Activated CD4-positive, alpha-beta T cell treated with anti-CD3 and anti-CD28 coated beads, Interleukin-2, amount 10 ng/mL, durations not matched to agents 24 days and 14 days (primary cell): ENCODE measurements around the gene GBA2. TPM values are rescaled to one million over a fixed set of nuclear protein-coding genes. Genes with fewer than 3 reads are reported as not detected.

Experiments
- DNase-seq: peaks from one replicate; pipeline ENCODE4 v3.0.0; 2022
- H3K27ac Mint-ChIP-seq: one replicate; pipeline ENCODE4 v1.8.0; 2022; ENCODE audit warnings: mild to moderate bottlenecking, mixed read lengths
- H3K27me3 Mint-ChIP-seq: one replicate; pipeline ENCODE4 v1.8.0; 2022; ENCODE audit warnings: mixed read lengths
- H3K36me3 Mint-ChIP-seq: one replicate; pipeline ENCODE4 v1.8.0; 2022; ENCODE audit warnings: low read depth, mild to moderate bottlenecking, mixed read lengths
- H3K4me1 Mint-ChIP-seq: one replicate; pipeline ENCODE4 v1.8.0; 2021; ENCODE audit warnings: mixed read lengths
- H3K4me3 Mint-ChIP-seq: one replicate; pipeline ENCODE4 v1.8.0; 2022; ENCODE audit warnings: mild to moderate bottlenecking, moderate library complexity, mixed read lengths
- H3K9me3 Mint-ChIP-seq: one replicate; pipeline ENCODE4 v1.8.0; 2021; ENCODE audit warnings: mixed read lengths
- intact Hi-C: fragments of 100-400 bp; cut with micrococcal nuclease; formaldehyde crosslinking; loops from one replicate; pipeline ENCODE4 v1.15.1; 2023
- total RNA-seq: library from RNA; stranded (reverse); gene quantifications from 2 replicates; pipeline ENCODE4 v1.2.3, GENCODE V29; 2022

The GBA2 gene
- total RNA-seq, 1 donor from 2014 or later: 46.7 TPM

DNA sequence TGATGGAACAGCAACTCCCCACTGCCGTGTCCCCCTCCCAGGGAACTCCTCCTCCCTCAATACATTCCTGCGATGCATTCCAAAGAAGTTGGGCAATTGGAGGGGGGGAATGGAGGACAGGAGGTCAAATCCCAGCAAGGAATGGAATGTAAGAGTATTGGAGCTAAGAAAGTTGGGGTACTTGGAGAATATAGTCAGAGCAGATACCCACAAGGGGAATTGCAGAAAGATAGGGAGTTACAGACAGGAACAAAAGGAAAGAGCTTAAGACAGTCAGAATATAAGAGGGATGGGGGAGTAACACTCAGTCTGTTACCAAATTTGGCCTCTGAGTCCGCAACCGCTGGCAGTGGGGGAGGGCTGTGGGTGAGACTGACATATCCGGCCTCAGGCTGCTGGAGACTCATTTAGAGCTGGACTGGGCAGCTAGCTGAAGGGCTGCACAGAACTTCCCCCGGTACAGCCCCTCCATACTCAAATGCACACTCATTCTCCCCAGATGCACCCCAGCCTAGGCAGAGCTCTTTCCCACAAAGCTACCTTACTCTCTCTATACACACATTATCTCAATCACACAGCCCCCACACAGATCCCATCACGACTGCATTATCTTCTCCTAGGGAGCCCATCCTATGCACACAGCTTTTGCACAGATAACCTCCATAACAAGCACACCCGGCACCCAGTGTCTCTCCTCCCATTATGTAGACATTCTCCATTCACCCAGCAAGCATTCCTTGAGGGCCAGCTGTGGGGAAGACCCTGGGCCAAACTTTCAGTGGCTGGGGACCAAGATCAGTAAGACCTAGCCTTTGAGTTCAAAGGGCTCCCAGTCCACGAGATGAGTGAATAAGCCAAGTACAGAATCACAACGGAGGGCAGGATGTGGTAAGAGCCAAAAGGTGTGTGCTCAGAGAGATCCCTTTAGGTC is 20.7 kb downstream of the GBA2 start:
- Mint-ChIP-seq H3K4me1 (peaks cover 16% of the 10 kb centered on the region), H3K9me3 (no peaks in the 10 kb centered on the region), H3K4me3 (no peak overlapping the region), H3K27me3 (no peaks in the 10 kb centered on the region), H3K36me3 (peaks cover 29% of the 10 kb centered on the region), H3K27ac (no peak overlapping the region)
- DNase-seq: peak; percentile 82
- intact Hi-C loops: loop anchor here (2.0 kb wide), 1 partner anchor 32 kb away; no protein-coding TSS in a partner anchor

DNA sequence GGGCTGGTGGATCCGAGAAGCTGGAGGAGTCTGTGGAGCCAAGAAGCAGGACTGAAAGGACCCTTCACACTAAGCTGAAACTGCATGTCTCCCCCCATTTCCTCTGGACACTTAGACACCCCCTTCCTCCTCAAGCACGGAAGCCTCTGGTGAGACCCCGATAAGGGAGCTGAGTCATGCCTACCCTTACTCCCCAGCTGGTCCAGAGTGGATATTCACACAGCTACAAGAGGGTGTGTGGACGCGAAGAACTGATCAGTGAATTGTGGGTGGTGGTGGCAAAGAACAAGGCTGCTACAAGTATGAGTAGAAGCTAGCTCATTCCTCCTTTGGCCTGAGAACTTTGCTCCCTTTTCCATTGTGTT is 21.4 kb downstream of the GBA2 start:
- peaks cover 11% of the 10 kb centered on the region for H3K4me1 Mint-ChIP-seq
- peaks cover 33% of the 10 kb centered on the region for H3K36me3 Mint-ChIP-seq
- no peak overlapping the region for H3K27ac Mint-ChIP-seq
- no peak for DNase-seq
- intact Hi-C loops: loop anchor here (2.0 kb wide), 1 partner anchor 31 kb away; no protein-coding TSS in a partner anchor
- H3K4me3 Mint-ChIP-seq: no peak overlapping the region
- H3K9me3 Mint-ChIP-seq: no peaks in the 10 kb centered on the region
- H3K27me3 Mint-ChIP-seq: no peaks in the 10 kb centered on the region

DNA sequence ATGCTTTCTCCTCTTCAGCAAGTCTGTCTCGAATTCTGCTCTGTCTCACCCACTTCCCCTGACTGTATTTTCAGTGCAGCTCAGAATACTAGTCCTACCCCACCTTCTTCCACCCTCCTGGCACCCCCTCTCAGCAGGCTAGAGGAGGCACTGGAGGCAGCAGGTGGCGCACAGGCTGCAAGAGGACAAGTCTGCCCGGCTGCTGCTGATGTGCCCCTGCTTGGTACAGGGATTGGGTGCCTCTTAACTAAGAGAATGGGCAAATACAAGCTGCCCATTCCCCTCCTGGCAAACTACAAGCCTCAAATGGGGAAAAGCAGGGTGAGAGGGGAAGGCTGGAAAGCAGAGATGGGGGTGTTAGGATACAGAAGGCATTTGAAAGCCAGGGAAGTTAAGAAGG is 22.1 kb downstream of the GBA2 start:
- H3K4me3 Mint-ChIP-seq: no peak overlapping the region
- H3K27ac Mint-ChIP-seq: peak overlapping the region; percentile 67
- H3K27me3 Mint-ChIP-seq: no peaks in the 10 kb centered on the region
- H3K9me3 Mint-ChIP-seq: no peaks in the 10 kb centered on the region
- intact Hi-C loops: no loop called here
- H3K36me3 Mint-ChIP-seq: peaks cover 40% of the 10 kb centered on the region
- peak; percentile 75 for DNase-seq
- peaks cover 11% of the 10 kb centered on the region for H3K4me1 Mint-ChIP-seq

DNA sequence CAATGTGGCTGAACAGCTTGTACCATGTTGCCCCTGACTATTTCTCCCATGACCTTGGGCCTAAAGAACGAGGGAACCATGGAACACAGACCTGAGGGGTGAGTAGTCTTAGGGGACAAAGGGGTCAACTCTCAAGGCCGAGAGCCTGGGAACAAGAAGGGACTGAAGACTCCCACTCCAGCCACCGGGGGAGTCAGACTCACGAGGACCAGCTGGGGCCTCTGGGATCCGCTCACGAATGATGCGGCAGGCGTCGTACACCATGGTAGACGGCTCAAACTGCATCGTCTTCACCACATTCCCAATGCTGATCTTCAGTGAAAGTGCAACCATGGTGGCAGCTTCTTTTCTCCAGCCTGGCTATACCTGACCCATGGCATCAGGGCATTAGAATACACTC is 23.7 kb downstream of the GBA2 start:
- no peaks in the 10 kb centered on the region for H3K9me3 Mint-ChIP-seq

GRCh38 chr9:35723908-35724307 is 25.1 kb downstream of the GBA2 start:
- DNase-seq: no peak
- H3K27ac Mint-ChIP-seq: no peak overlapping the region
- no peaks in the 10 kb centered on the region for H3K9me3 Mint-ChIP-seq
- H3K36me3 Mint-ChIP-seq: peaks cover 62% of the 10 kb centered on the region
- H3K4me3 Mint-ChIP-seq: no peak overlapping the region
- H3K27me3 Mint-ChIP-seq: no peaks in the 10 kb centered on the region
- intact Hi-C loops: no loop called here
- peaks cover 8% of the 10 kb centered on the region for H3K4me1 Mint-ChIP-seq

More for the DNA sequence above, 23.7 kb downstream of the GBA2 start:
- DNase-seq: no peak
- no peaks in the 10 kb centered on the region for H3K27me3 Mint-ChIP-seq
- H3K27ac Mint-ChIP-seq: no peak overlapping the region
- H3K4me3 Mint-ChIP-seq: no peak overlapping the region
- H3K36me3 Mint-ChIP-seq: peaks cover 49% of the 10 kb centered on the region
- H3K4me1 Mint-ChIP-seq: peaks cover 8% of the 10 kb centered on the region
- intact Hi-C loops: no loop called here

- Mint-ChIP-seq H3K36me3 (peaks cover 64% of the 10 kb centered on the region), H3K27ac (no peak overlapping the region), H3K4me1 (peaks cover 8% of the 10 kb centered on the region), H3K4me3 (no peak overlapping the region), H3K9me3 (no peaks in the 10 kb centered on the region), H3K27me3 (no peaks in the 10 kb centered on the region)
- intact Hi-C loops: no loop called here
- no peak for DNase-seq
These were observed 25.6 kb downstream of the GBA2 start for GRCh38 chr9:35723426-35723825.

- DNase-seq: no peak
- Mint-ChIP-seq H3K9me3 (no peaks in the 10 kb centered on the region), H3K27me3 (no peaks in the 10 kb centered on the region), H3K4me3 (no peak overlapping the region), H3K36me3 (peaks cover 84% of the 10 kb centered on the region), H3K27ac (no peak overlapping the region), H3K4me1 (peaks cover 3% of the 10 kb centered on the region)
- intact Hi-C loops: no loop called here
These were observed 29.5 kb downstream of the GBA2 start for GRCh38 chr9:35719546-35719945.

DNA sequence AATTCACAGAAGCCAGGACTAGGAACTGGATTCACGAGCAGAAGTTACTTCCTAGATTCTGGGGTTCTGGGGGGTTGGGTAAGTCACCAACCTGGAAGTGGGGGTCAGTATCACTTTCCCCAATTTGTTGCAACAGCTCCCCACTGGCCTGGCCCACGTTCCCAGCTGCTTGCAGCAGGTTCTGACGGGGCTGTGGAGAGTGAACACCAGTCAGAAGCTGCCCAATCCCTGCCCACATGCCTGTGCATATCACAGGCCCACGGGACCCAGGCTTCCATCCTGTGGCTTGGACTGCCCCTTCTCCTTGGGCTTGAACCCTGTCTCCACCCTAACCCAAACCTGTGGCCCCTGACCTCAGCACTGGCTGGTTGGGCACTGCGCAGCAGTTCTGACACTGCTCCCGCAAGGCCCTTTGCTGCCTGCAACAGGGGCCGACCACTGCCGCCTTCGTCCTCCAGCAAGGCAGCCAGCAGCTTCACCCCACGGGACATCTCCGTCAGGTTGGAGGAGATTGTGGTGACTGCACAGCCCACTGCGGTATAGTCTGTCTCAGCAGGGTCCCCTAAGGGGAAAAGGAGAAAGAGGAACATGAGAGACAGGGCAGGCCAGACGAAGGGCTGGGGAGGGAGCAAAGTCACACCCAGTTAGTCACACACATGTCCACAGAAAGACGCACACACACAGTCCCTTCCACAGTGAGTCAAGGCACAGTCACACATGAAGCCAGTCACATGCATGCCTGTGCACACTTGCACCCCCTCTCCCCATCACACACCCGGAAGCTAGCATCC is 30.1 kb downstream of the GBA2 start:
- Mint-ChIP-seq H3K9me3 (no peaks in the 10 kb centered on the region), H3K27ac (no peak overlapping the region), H3K4me1 (peaks cover 3% of the 10 kb centered on the region), H3K4me3 (no peak overlapping the region), H3K36me3 (peaks cover 85% of the 10 kb centered on the region), H3K27me3 (no peaks in the 10 kb centered on the region)
- intact Hi-C loops: no loop called here
- no peak for DNase-seq

DNA sequence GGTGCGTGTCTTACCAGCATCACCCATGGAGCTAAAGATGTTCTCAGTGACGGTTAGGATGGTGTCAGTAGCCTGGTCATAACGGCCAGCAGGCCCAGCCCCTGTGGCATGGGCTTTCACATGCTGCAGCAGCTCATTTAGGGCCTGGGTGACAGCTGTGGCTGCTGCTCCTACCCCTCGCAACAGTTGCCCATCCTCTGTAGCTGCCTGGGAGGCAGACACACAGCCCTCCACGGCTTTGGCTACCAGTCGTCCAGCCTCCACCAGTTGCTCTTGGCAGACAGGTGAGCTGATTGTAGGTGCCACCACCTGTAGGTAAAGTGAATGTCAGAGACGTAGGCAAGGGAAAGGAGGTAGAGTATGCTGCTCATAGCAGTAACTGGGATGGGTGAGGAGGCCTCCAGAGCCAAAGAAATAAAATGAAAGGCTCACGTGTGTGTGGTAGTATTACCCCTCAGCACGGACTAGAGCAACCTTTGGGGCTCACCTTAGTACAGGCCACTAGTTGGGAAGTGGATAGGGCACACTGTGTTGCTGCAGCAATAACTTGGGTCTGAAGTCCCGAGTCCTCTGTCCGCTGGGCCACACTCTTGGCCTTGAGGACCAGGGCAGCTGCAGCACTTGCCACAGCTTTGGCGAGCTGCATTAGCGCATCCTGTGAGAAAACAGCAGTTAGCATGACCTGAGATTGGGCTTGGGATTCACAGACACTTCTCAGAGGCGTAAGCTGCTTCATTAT is 31.7 kb downstream of the GBA2 start:
- H3K4me1 Mint-ChIP-seq: peaks cover 3% of the 10 kb centered on the region
- intact Hi-C loops: no loop called here
- H3K4me3 Mint-ChIP-seq: no peak overlapping the region
- H3K9me3 Mint-ChIP-seq: no peaks in the 10 kb centered on the region
- no peak overlapping the region for H3K27ac Mint-ChIP-seq
- peaks cover 84% of the 10 kb centered on the region for H3K36me3 Mint-ChIP-seq
- DNase-seq: no peak
- no peaks in the 10 kb centered on the region for H3K27me3 Mint-ChIP-seq

- no peaks in the 10 kb centered on the region for H3K9me3 Mint-ChIP-seq
- no peak overlapping the region for H3K4me3 Mint-ChIP-seq
- H3K27me3 Mint-ChIP-seq: no peaks in the 10 kb centered on the region
- peaks cover 4% of the 10 kb centered on the region for H3K4me1 Mint-ChIP-seq
- peaks cover 84% of the 10 kb centered on the region for H3K36me3 Mint-ChIP-seq
- intact Hi-C loops: no loop called here
- no peak for DNase-seq
- H3K27ac Mint-ChIP-seq: no peak overlapping the region
These were observed 32.8 kb downstream of the GBA2 start for GRCh38 chr9:35716230-35716629.

GRCh38 chr9:35714579-35715252 is 34.3 kb downstream of the GBA2 start:
- Mint-ChIP-seq H3K9me3 (no peaks in the 10 kb centered on the region), H3K27ac (no peak overlapping the region)

DNA sequence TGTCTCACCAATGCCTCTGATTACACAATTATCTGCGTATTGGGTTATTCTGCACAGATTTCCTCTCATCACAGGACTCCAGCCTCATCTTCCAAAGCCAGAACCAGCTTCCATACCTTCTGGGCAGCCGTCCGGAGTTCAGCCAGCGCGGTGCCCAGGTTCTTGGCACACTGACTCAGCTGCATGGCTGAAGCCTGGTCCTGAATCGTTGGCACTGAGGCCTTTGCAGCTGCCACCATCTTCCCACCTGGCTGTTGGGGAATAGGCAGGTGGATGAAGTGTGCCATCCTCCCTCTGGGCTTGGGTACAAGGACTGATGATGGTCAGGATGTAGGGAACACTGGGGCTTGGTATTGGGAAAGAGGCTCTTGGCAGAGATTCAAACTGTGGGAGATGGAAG is 34.9 kb downstream of the GBA2 start:
- Mint-ChIP-seq H3K9me3 (no peaks in the 10 kb centered on the region), H3K27ac (no peak overlapping the region), H3K27me3 (no peaks in the 10 kb centered on the region), H3K4me3 (no peak overlapping the region), H3K36me3 (peaks cover 80% of the 10 kb centered on the region), H3K4me1 (peaks cover 4% of the 10 kb centered on the region)
- DNase-seq: no peak
- intact Hi-C loops: no loop called here

More at GRCh38 chr9:35714579-35715252, 34.3 kb downstream of the GBA2 start:
- no peak for DNase-seq
- Mint-ChIP-seq H3K4me1 (peaks cover 4% of the 10 kb centered on the region), H3K36me3 (peaks cover 83% of the 10 kb centered on the region), H3K27me3 (no peaks in the 10 kb centered on the region), H3K4me3 (no peak overlapping the region)
- intact Hi-C loops: no loop called here

DNA sequence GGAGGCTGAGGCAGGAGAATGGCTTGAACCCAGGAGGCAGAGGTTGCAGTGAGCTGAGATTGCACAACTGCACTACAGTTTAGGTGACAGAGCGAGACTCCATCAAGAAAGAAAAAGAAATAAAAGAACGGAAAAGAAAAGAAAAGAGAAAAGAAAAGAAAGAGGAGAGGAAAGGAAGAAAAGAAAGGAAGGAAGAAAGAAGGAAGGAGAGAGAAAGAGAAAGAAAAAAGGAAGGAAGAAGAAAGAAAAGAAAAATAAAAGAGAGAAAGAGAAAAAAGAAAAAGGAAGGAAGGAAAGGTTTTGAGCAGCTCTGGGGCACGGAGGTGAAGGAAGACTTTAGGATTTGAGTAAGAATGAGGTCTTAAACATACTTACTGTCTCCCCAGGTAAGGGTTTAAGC is 35.5 kb downstream of the GBA2 start:
- intact Hi-C loops: no loop called here
- Mint-ChIP-seq H3K36me3 (peaks cover 83% of the 10 kb centered on the region), H3K4me1 (peaks cover 4% of the 10 kb centered on the region), H3K27ac (no peak overlapping the region), H3K27me3 (no peaks in the 10 kb centered on the region), H3K9me3 (no peaks in the 10 kb centered on the region), H3K4me3 (no peak overlapping the region)
- DNase-seq: no peak
